22Rv1 (cell line): ENCODE results near the gene FGF3.
"Not testable (repeated sequence)": the region's sequence is repeated elsewhere in the genome, so short reads cannot be mapped to it uniquely, and the experiment has no call there.

Experiments used
- H3K27ac ChIP-seq: fragments of 450-650 bp; 2 replicates; pipeline ENCODE4 v1.5.1; 2017
- CTCF ChIP-seq: fragments of 450-650 bp; IDR thresholded peaks from 2 replicates; pipeline ENCODE4 v1.5.1; 2017; ENCODE audit warnings: mild to moderate bottlenecking
- ZFX ChIP-seq: fragments of 450-650 bp; IDR thresholded peaks from 2 replicates; pipeline ENCODE4 v1.6.1; 2017; ENCODE audit warnings: antibody characterized with exemption, borderline replicate concordance

Gene FGF3

GRCh38 chr11:69765498-69765995 is 53.7 kb downstream of the FGF3 start:
- no peak for TF ChIP-seq CTCF
- no peak for TF ChIP-seq ZFX

GRCh38 chr11:69764918-69765317 is 54.3 kb downstream of the FGF3 start:
- H3K27ac ChIP-seq, result not testable (repeated sequence)

More at GRCh38 chr11:69765498-69765995, 53.7 kb downstream of the FGF3 start:
- no peak overlapping the region for H3K27ac ChIP-seq

- no peak overlapping the region for H3K27ac ChIP-seq
- TF ChIP-seq CTCF (no peak), ZFX (no peak)
Observed at GRCh38 chr11:69760319-69760718, 58.9 kb downstream of the FGF3 start.
